ENCODE data around the gene OTOP3. TPM values are rescaled to one million over a fixed set of nuclear protein-coding genes. Genes with fewer than 3 reads are reported as not detected.
A peak's percentile ranks its signal among the peaks of the same experiment; 100 is the strongest.

Gene OTOP3
- total RNA-seq, 4 donors from 2014 or later: 7.1 to 33.9 (median 24.0) TPM

GRCh38 chr17:74892974-74893911, 42.5 kb upstream of the OTOP3 start, which contains the start of gene FADS6:
FADS6 (minus strand) TSS chr17:74893633; CDS start chr17:74893595, 38 bp downstream.
- H3K36me3 ChIP-seq: no peaks in the 10 kb centered on the region
- peak within 1 kb of the TSS; percentile 24 to 65 (median 48) for H3K4me3 ChIP-seq
- no peak within 1 kb of the TSS for H3K27ac ChIP-seq
- no peaks in the 10 kb centered on the region for H3K9me3 ChIP-seq
- H3K27me3 ChIP-seq: peaks cover 0 to 65% (median 3%) of the 10 kb centered on the region in 4 donors
- peaks cover 9 to 19% (median 10%) of the 10 kb centered on the region in 3 donors for H3K4me1 ChIP-seq
- TF ChIP-seq POLR2A (IDR thresholded peaks at IDR 0.05) (no peak), CTCF (IDR thresholded peaks at IDR 0.05) (no peak)
- DNase-seq: no peak
- WGBS, 2 donors: 0 to 12% methylated on average over 2 to 14 of the region's 86 CpGs
- intact Hi-C loops (cut with DNase I): no loop called here

GRCh38 chr17:74893936-74894671, 41.6 kb upstream of the OTOP3 start:
- Histone ChIP-seq H3K4me1 (peaks cover 9 to 23% (median 10%) of the 10 kb centered on the region in 3 donors), H3K27me3 (peaks cover 0 to 56% (median 3%) of the 10 kb centered on the region in 4 donors), H3K4me3 (peak overlapping the region; percentile 24 to 65 (median 48)), H3K27ac (no peak overlapping the region), H3K9me3 (no peaks in the 10 kb centered on the region), H3K36me3 (no peaks in the 10 kb centered on the region)
- intact Hi-C loops (cut with DNase I): no loop called here
- TF ChIP-seq POLR2A (IDR thresholded peaks at IDR 0.05) (no peak), CTCF (IDR thresholded peaks at IDR 0.05) (no peak)
- DNase-seq: no peak
- 37 to 49% methylated on average over 4 to 19 of the region's 22 CpGs for WGBS, 2 donors

GRCh38 chr17:74898376-74898946, 37.2 kb upstream of the OTOP3 start:
- 45 to 71% methylated on average over 5 to 9 of the region's 11 CpGs for WGBS, 2 donors
- TF ChIP-seq CTCF (IDR thresholded peaks at IDR 0.05): no peak
- TF ChIP-seq POLR2A (IDR thresholded peaks at IDR 0.05): no peak
- Histone ChIP-seq H3K36me3 (no peaks in the 10 kb centered on the region), H3K27ac (no peak overlapping the region), H3K27me3 (peaks cover 0 to 54% (median under 1%) of the 10 kb centered on the region in 4 donors), H3K9me3 (no peaks in the 10 kb centered on the region), H3K4me3 (no peak overlapping the region), H3K4me1 (peaks cover 4 to 30% (median 5%) of the 10 kb centered on the region in 3 donors)
- DNase-seq: no peak
- intact Hi-C loops (cut with DNase I): no loop called here

- no peak overlapping the region for H3K27ac ChIP-seq
- no peak overlapping the region for H3K4me3 ChIP-seq
- peaks cover 0 to 53% (median 0%) of the 10 kb centered on the region in 4 donors for H3K27me3 ChIP-seq
- 52 to 74% methylated on average over 7 to 8 of the region's 8 CpGs for WGBS, 2 donors
- H3K9me3 ChIP-seq: no peaks in the 10 kb centered on the region
- H3K4me1 ChIP-seq: peaks cover 0 to 25% (median 0%) of the 10 kb centered on the region in 3 donors
- no peak for DNase-seq
- intact Hi-C loops (cut with DNase I): no loop called here
- TF ChIP-seq CTCF (IDR thresholded peaks at IDR 0.05) (no peak), POLR2A (IDR thresholded peaks at IDR 0.05) (no peak)
- H3K36me3 ChIP-seq: no peaks in the 10 kb centered on the region
Measured at GRCh38 chr17:74900208-74900607, 35.5 kb upstream of the OTOP3 start.

Measured in esophagus squamous epithelium (tissue), 5 donors.